Measurements from ENCODE around the gene AKAP13. TPM values are rescaled to one million over a fixed set of nuclear protein-coding genes. Genes with fewer than 3 reads are reported as not detected.

The AKAP13 gene
- polyA plus RNA-seq, 12 donors, result 57.9 to 109 (median 77.9) TPM; not detected in 1

DNA sequence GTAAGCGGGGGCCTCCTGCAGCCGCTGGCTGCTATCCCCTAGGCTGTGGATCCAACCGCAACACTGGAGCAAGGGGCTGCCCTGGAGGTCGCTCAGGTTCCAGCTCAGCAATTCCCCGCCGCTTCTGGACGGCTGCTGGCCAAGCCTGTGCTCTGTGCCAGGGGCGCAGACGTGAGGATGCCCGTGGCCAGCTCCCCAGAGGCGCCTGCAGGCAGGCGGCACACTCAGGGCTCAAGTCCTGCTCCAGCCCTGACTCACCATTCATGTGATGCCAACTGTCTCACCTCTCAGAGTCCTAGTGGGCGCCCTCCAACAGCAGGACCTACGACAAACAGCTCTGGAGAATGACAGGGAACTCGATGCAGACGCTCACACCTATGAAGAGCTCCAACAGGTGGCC is 382.8 kb downstream of the AKAP13 start:
- no peak for DNase-seq

DNA sequence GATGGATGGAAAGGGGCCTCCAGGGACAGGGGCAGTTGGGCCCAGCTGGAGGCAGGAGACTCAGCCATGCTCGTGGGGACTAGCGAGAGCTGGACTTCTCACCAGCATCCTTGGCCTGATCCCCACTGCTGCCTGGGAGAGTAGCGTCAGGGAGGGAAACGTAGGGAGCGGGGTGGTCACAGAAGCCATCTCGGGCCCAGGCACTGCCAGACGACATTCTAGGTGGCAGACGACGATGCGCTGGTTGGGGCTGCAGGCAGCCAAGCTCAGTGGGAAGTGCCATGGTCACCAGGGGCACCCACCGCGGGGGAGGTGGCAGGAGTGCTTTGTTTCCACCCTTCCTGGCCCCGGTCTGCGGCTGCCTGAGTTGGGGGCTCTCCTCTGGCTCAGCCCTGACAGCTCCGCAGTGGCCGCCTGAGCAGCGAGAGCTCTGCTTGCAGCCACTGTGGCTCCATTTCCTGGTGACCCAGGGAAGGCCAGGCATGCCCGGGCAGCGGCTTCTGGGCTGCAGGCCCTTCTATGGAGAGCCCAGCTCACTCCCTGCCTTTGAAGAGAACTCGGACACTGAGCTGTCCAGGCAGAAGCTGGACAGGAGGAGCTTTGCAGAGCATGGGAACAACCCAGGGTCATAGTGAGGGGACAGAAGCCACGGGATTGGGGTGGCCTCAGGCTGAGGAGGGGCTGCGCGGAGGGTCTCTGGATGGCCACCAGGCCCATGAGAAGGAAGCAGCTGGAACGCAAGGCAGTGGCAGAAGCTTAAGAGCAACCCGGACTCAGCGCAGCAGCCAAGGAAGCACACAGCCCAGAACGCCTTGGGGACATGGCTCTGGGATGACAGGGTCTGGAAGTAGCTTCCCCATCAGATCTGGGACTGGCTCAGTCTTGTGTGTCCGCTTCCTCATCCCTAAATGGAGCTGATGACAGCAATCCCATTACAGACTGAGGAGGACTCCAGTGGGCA is 383.6 kb downstream of the AKAP13 start:
- no peak for DNase-seq

DNA sequence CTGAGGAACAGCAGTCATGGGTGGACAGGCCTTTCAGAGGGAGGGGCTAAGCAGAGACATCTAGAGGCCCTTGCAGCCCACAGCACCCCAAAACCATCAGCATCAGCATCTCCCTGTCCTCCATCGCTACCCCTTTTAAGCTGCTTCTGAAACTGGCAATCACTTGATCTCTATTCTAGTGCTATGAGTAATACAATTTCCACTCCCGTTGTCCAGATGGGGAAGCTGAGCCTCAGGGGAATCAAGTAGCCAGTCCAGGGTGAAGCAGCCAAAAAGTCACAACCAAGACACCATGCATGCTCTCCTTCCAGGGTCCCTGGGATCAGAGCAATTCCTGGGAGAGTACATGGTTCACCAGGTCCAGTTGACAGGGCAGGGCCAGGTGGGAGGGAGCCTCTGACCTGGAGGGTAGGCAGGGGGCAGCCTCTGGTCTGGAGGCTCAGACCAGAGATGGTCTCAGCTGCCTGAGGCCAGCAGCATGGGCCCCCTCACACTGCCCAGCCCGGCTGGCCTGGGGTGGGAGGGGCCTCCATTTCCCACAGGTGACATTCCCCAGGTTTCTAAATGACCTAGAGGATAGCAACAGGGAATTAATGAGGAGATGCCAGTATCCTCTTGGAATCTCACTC is 384.4 kb downstream of the AKAP13 start:
- DNase-seq, result no peak

DNA sequence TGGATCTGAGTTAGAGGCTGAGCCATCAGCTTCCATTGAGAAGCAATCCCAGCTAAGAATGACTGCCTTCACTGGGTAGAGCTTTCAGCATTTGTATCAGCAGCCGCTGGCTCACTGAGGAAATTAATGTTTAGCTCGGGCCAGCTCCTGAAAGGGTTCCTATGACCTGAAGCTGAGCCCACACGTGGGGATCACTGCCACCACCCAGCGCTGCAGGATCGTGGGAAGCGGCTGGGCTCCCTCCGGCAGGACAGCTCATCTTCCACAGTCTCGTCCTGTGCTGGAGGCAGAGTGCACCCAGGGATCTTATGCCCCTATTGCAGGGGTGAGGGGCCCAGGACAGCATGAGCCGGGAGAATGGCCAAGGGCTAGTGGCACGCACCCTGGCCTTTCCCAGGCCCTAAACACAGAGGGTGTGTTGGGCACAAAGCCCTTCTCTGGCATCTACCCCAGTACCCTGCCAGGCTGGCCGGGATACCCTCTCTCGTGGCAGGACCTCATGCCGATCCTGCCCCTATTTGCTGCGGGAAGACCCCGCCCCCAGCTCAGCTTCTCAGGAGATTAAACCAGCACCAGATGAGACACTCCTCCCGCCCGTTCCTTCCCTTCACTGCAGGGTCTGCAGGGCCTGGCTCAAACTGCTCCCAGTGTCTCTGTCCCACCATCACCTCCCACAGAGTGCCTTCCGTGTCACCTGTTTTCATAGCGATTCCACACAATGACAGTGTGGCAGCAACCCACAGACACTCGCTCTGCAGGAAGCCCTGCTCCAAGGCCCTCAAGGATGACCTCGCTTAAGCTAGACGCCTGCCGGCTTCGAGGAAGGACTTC is 385.8 kb downstream of the AKAP13 start:
- DNase-seq, result no peak

DNA sequence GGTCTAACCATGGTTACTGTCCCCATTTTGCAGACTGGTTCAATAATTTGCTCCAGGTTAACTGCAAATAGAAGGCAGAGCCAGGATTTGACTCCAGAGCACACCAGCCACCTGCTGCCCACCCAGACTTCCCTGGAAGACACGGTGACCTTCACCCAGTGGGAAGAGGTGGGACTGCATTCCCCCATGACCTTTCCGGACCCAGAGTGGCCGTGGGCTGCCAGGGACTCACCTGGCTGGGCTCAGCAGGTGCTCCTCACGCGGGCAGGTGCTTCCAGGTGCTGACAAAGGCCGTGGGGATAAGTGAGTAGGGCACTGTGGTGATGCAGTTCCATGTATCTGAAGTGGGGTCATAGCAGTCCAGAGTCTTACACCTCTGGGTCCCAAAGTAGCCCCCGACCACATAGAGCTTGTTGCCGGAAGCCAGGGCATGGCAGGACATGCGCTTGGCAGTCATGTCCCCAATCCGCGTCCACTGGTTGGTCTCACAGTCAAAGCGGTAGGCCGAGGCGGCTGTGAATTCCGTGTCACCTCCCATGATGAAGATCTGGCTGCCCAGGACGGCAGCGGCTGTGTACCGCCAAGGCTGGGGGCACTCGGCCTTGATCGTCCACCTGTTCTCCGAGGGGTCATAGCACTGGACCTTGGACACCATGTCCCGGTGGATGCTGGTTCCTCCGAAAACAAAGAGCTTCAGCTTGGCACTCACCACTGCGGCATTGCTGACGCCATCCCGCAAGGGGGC is 387.6 kb downstream of the AKAP13 start:
- DNase-seq, result no peak

DNA sequence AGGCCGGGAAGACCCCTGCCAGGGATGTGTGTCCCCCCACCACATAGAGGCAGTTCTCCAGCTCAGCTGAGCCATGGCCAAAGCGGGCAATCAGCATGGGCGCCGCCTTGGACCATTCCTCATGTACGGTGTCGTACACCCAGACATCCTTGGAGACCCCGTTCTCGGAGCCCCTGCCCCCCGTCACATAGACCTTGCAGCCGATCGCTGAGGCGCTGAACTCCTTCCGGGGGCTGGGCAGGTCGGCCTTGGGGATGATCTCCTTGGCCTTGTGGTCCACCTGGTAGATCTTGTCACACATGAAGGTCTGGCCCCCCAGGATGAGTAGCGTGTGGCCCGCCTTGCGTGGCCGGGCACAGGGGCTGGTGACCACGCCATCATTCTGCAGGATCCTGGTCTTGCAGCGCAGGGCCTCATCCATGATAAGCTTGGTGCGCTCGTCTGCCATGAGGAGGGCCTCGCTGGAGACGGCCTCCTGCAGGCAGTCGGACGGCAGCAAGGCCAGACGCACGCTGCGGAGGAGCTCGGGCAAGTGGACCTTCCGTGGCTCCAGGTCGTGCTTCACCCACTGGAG is 388.3 kb downstream of the AKAP13 start:
- no peak for DNase-seq

DNA sequence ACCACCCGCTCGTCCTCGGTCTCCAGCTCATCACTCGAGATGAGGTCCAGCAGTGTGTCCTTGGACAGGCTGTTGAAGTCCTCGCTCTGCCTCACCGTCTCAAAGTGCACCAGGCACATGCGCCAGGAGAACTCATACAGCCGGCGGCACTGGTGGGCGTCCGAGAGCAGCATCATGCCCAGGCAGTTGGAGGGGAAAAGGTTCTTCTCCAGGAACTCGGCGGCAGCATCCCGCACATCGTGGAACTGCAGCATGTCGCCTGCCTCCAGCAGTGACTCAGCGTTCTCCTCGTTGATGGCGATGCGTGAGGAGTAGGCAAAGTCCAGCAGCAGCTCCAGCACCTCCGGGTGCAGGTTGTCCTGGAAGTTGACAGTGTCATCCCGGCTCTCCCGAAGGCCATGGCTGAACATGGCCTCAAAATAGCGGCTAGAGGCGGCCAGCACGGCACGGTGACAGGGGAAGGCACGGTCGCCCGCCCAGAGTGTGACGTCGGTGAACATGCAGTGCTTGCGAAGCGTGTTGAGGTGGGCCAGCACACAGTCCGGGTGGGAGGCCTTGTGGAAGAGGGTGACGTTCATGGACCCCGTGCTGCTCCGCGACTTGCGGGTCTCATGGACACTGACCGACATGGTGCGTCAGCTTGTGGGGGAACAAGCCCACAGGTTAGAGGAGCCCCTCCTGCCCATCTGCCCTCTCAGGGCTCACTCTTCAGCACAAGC is 388.9 kb downstream of the AKAP13 start:
- no peak for DNase-seq

DNA sequence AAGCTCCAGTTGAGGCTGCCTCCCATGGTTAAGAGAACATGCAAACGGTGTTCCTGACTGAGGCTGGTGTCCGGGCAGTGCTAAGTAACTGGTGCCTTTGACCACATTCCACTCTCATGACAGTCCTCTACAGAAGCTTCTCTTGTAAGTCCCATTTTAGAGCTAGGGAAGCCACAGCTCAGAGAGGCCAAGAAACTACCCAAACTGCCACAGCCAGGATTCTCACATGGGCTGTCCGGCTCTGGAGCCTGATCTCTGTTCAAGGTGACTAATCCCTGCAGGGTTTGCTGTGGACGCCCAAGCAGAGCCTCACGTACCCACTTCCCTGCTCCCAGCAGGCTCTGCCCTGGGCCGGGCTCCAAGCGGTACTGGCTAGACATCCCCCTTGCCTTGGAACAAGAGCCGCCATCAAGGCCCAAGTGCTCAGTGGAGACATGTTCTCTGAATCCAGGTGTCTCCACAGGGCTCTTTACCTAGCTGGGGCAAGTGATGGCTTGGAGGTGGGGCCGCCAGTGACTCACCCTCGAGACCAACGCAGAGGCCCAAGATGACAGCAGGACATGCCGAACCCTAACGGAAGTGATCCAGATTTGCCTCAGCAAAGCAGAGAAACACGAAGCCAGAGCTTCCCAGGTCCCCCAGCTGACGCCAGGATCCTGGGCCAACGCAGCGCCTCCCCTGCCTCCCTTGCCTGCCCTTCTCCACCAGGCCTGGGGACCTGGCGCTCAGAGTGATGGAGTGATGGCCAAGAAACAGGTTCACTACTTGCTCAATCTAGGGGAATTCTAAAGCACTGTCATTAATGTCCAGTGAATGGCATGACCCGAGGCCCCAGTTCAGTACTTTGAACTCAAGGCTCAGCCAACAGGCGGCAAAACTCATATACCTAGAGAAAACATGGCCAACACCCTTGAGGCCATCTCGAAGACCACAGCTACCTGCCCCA is 390.0 kb downstream of the AKAP13 start:
- DNase-seq, result no peak

DNA sequence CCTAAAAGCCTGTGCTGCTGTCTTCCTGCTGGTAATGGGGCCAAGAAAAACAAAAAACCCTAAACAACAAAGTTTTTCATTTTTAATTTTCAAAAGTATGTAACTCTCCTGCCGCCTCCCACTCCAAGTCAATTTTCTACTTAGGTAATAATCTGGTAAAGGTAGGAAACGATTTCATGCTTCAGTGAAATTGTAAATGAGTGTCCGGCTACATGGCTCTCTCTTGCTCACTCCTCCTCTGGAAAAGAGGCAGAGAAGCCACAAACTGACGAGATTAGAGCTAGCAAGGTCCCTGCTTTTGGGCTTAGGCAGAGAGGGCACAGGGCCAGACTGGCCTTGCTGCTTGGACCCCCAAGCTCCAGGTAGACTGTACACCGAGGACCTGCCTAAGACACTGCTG is 390.9 kb downstream of the AKAP13 start:
- no peak for DNase-seq

DNA sequence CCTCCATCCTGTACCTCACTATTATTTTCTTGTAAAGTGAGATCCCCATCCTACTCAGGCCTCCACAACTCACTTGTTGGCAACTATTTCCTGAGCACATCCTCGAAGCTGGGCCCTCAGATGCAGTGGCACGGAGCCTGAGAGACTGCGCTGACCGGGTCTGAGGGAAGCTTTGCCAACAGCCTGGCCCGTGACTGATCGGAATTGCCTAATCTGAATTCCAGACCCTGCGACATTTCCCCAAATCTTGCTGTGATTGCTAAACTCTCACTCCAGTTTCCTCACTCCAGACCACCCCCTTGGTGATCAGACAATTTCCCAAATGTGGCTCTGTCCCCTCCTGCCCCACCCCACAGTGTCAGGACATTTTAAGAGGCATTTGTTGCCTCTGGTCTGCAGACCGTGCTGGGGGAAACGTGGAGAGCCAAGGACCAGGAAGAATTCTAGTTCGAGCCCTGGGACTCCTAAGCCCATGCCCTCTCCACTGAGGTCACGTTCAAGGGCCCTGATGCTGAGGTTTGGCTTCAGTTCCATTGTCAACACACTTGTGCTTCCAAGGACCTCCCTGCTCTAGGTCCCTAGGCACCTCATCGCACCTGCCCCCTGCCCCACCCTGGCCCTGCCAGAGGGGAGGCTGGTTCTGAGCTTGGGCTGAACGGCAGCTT is 391.5 kb downstream of the AKAP13 start:
- no peak for DNase-seq

DNA sequence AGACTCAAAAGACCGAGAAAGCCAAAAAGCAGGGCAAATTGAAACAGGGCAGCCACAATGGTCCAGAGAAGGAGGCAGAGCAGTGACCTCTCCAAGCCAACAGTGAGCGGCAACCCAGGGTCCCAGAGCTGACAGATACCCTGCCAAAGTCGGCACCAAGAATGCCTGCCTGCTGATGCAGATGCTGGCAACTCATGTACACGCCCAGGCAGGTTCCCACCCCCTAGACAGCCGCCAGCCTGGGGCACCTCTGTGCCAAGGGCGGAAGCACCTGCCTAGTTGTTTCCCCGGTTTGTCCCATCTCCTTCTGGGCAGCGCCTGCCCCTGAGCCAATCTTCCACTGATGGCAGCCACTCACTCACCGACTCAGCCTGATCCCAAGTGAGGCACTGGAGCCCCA is 392.3 kb downstream of the AKAP13 start:
- no peak for DNase-seq

DNA sequence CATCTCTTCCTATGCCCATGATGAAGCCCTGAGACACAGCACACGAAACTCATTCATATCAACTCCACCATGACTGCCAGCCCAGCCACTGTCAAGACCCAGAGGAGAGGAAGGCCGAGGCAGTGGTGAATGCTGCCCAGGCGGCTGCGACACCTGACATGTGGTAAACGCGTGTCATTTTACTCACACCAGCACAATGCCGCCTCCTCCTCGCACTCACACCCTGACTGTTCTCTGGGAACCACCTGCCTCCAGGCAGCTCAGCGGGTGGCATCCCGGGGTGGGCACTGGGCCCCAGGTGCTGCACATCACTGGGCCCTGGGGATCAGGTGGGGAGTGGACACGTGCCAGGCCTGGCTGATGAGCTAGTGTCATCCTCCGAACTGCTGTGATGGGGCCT is 392.8 kb downstream of the AKAP13 start:
- no peak for DNase-seq

DNA sequence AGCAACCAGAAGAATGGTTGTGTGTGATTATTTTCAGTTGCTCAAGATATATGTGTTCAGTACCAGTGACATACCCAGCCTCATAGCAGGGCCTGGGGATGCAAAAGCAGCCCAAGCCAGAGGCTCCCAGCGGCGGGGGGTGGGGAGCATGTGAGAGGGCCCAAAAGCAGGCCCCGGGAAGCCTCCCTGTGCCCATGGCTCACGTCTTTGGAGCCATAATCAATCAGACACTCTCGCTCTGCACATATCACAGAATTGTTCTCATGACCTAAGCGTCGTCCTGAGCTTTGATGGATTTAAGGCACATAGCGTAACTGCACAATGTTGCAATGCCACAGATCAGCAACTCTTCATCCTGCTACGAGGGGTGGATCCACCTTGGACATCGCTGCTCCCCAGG is 393.6 kb downstream of the AKAP13 start:
- no peak for DNase-seq

DNA sequence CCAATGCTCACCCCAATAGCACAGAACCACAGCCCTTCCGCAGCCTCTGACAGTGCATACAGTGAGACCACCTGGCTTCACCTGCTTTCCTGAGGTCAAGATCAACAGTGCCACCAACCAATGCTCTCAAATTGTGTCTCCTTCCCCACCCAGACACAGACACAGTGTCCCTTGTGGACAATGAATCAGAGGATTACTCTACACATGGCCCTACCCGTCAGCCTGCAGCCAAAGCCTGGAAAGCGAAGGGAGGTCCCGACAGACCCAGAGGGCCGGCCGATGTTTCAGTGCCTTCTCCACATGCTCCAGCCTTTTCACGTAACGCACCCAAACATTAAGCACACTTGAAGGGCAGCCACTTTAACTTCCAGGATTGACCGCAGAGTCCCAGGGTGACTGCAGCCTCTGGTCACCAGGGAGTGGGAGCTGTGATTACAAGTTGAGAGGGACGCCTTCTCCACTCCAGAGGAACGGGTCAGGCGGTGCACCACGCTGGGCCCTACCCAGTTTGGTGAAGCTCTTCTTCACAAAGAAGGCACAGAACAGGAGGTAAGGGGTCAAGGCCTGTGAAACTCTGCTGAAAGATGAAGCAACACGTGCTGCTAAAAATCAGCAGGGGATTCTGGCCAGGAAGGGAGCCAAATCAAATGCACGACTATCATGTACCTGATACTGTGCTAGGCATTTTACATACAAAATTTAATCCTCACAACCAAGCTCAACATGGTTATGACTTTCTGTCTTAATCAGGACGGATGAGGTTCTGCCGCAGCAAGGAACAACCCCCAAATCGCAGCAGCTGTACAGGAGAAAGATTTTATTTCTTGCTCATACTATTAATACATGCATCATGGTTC is 397.1 kb downstream of the AKAP13 start:
- DNase-seq, result no peak

DNA sequence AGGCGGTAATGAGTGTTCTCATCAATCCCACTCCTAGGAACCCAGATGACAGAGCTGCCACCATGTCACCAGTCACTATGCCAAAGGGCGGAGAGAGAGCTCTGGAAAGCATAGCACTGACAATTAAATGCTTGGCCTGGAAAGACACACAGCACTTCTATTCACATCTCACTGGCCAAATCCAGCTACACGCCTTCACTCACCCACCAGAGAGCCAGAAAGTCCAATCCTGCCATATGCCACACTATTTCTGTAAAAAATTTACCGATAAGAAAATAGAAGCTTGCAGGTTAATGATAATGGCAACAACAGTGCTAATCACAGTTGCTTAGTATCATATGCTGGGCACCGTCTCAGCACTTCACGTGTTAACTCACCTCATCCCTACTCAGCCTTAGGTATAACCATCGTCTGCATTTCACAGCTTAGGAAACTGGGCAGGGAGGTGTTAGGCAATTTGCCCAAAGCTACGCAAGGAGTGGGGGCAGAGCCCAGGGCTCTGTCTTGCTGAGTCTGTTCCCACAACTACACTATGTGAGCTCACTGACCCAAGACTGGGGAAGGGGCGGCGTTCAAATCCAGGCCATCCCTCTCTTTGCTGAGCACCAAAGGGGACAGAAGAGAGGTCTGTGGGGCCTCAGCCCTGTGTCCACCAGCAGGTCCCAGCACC is 397.8 kb downstream of the AKAP13 start:
- DNase-seq, result no peak

DNA sequence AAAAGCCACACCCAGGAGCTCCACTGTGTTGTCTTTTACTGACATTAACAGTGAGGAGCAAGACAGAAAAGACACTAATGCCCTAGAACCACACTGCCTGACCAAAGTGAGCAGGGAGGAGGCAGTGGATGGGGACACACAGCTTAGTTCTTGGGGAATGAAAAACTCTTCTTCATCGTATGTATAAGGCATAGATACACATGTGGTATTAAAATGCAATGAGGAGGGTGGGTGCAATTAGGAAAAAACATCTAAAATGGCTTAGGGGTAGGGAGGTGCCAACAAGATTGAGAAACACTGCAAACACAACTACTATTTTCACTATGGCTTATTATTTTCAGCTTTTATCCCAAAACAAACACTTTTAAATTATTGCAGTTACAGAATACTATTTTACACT is 398.8 kb downstream of the AKAP13 start:
- DNase-seq, result no peak
